ENCODE data around the gene INO80. TPM values are rescaled to one million over a fixed set of nuclear protein-coding genes. Genes with fewer than 3 reads are reported as not detected.

Gene INO80
- total RNA-seq, 2 donors from 2014 or later: 27.2 to 64.4 TPM

DNA sequence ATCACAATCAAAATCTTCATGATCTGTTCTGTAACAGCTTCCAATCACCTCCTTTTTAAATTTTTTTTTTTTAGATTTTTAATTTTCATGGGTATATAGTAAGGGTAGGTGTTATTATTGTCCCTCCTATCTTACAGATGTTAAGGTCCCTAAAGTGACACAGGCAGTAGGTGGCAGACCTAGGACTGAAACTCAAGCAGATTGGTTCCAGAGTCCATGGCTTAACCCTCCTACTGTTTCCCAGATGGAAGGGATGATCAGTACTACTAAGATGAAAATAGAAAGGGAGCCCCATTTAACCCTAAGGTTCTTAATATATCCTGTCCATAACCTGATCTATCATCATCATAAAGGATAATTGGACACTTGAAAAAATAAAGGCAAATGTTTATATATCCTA lies 105.7 kb downstream of the INO80 start:
- H3K27ac ChIP-seq: no peak overlapping the region
- H3K27me3 ChIP-seq (replicated peaks; ENCODE audit: insufficient read depth): no peaks in the 10 kb centered on the region
- H3K4me1 ChIP-seq (ENCODE audit: control insufficient read depth in 1 of 2, low read depth in 2 of 2): peaks cover 6 to 31% of the 10 kb centered on the region in 2 donors
- no peak for DNase-seq (ENCODE audit: low spot score)
- TF ChIP-seq, protein P1, sequence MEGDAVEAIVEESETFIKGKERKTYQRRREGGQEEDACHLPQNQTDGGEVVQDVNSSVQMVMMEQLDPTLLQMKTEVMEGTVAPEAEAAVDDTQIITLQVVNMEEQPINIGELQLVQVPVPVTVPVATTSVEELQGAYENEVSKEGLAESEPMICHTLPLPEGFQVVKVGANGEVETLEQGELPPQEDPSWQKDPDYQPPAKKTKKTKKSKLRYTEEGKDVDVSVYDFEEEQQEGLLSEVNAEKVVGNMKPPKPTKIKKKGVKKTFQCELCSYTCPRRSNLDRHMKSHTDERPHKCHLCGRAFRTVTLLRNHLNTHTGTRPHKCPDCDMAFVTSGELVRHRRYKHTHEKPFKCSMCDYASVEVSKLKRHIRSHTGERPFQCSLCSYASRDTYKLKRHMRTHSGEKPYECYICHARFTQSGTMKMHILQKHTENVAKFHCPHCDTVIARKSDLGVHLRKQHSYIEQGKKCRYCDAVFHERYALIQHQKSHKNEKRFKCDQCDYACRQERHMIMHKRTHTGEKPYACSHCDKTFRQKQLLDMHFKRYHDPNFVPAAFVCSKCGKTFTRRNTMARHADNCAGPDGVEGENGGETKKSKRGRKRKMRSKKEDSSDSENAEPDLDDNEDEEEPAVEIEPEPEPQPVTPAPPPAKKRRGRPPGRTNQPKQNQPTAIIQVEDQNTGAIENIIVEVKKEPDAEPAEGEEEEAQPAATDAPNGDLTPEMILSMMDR (IDR thresholded peaks at IDR 0.05): no peak
- no peak overlapping the region for H3K4me3 ChIP-seq
- no peak for ATAC-seq (ENCODE audit: insufficient number of reproducible peaks, low FRiP score, low read depth)
- H3K9me3 ChIP-seq: no peaks in the 10 kb centered on the region
- H3K36me3 ChIP-seq: no peaks in the 10 kb centered on the region

DNA sequence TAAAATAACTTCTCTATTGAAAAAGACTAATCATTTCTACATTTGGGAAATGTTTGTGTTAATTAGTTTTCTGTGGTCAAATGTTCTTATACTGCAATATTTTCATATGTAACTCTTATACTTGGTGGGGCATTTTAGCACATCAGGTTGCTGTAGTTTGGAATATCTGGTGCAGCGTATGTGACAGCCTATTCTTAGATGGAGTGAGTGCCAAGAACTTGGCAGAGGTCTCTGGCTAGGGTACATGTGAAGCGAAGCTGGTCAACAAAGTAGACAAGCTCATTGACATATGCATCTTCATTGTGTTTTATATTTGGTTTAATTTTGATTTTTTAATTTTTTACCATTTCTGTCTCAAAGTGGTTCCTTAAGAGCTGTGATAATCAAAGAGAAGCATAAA lies 109.6 kb downstream of the INO80 start:
- Histone ChIP-seq H3K9me3 (no peaks in the 10 kb centered on the region), H3K27me3 (replicated peaks; ENCODE audit: insufficient read depth) (no peaks in the 10 kb centered on the region), H3K27ac (peak overlapping the region in 1 of 2 donors; percentile 1), H3K4me1 (ENCODE audit: control insufficient read depth in 1 of 2, low read depth in 2 of 2) (peaks cover 10 to 34% of the 10 kb centered on the region in 2 donors), H3K36me3 (peaks cover 8% of the 10 kb centered on the region), H3K4me3 (no peak overlapping the region)
- TF ChIP-seq, protein P1 (IDR thresholded peaks at IDR 0.05): no peak
- no peak for DNase-seq (ENCODE audit: low spot score)
- ATAC-seq (ENCODE audit: insufficient number of reproducible peaks, low FRiP score, low read depth): no peak

DNA sequence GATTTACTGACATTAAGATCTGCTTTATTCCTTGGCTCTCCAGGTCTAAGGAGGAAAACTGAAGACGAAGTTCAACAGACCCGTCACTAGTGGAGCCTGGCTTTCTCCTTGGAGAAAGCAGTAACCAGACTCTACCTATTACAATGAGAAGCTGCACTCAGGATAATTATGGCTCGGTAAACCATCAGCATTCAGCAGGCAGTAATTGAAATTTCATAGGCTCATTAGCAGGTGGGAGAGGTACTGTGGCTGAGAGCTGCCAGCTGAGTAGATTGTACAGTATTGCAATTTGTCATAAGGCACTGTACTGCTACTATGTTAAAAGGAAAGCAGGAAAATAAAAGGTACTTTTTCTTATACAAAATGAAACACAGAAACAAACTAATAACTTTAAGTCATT lies 111.6 kb downstream of the INO80 start:
- H3K36me3 ChIP-seq: peaks cover 8% of the 10 kb centered on the region
- no peaks in the 10 kb centered on the region for H3K9me3 ChIP-seq
- H3K4me3 ChIP-seq: no peak overlapping the region

DNA sequence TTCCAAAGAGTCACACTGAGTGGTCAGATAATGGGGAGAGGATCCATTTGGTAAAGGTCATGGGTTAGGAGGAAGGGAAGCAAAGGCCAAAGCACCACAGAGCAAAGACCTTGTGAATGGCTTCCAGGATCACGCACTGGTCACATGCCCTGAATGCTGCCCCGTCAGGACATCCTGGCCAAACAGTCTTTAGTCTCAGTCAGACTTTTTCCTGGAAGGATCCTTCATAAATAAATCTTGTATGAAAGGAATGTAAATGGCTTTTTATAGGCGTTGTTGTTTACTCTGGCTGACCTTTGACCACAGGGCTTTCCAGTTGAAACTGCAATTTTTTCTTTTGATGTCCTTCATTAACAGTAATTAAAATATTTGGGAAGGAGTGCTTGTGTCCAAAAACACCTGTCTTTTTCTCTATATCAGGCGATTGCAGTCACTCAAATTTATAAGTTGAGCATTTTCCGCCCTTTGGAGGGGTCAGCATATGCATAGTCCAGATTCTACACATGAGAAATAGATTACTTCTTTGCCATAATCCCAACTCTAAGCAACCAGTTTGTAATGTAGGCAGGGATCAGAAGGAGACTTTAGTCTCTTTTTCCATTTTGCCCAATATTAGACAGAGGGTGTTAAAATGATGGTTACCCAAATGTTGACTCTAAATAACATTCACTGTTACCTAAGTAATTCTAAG lies 114.4 kb downstream of the INO80 start:
- Histone ChIP-seq H3K9me3 (no peaks in the 10 kb centered on the region), H3K27ac (peak overlapping the region in 1 of 2 donors; percentile 40), H3K36me3 (peaks cover 9% of the 10 kb centered on the region), H3K27me3 (replicated peaks; ENCODE audit: insufficient read depth) (no peaks in the 10 kb centered on the region), H3K4me1 (ENCODE audit: control insufficient read depth in 1 of 2, low read depth in 2 of 2) (peaks cover 14 to 27% of the 10 kb centered on the region in 2 donors), H3K4me3 (no peak overlapping the region)
- no peak for ATAC-seq (ENCODE audit: insufficient number of reproducible peaks, low FRiP score, low read depth)
- DNase-seq (ENCODE audit: low spot score): no peak
- TF ChIP-seq, protein P1 (IDR thresholded peaks at IDR 0.05): no peak

More for the DNA sequence above, 111.6 kb downstream of the INO80 start:
- ATAC-seq (ENCODE audit: insufficient number of reproducible peaks, low FRiP score, low read depth) (no peak), DNase-seq (ENCODE audit: low spot score) (no peak)
- TF ChIP-seq, protein P1 (IDR thresholded peaks at IDR 0.05): no peak
- Histone ChIP-seq H3K27me3 (replicated peaks; ENCODE audit: insufficient read depth) (no peaks in the 10 kb centered on the region), H3K4me1 (ENCODE audit: control insufficient read depth in 1 of 2, low read depth in 2 of 2) (peaks cover 14 to 31% of the 10 kb centered on the region in 2 donors), H3K27ac (no peak overlapping the region)

DNA sequence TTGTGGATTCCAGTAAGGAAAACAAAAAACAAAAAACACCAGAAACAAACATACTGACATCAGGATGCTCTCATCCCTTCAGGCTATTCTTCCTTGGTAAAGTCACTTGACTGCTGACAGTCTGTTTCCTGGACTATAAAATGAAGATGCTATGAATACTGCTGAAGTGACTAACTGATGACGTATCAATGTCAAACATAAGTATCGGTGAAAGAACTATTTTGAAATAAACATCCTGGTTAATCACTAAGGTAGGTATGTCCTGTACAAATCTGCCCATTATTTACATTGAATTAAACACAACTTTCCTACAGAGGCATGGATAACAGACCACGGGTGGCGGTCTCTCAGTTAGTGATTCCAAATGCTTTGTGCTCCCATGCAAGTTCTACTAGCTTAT lies 116.9 kb downstream of the INO80 start:
- no peak overlapping the region for H3K27ac ChIP-seq
- H3K4me1 ChIP-seq (ENCODE audit: control insufficient read depth in 1 of 2, low read depth in 2 of 2): peaks cover 9 to 10% of the 10 kb centered on the region in 2 donors
- H3K36me3 ChIP-seq: peaks cover 12% of the 10 kb centered on the region
- TF ChIP-seq, protein P1 (IDR thresholded peaks at IDR 0.05): no peak
- H3K4me3 ChIP-seq: no peak overlapping the region
- DNase-seq (ENCODE audit: low spot score): no peak
- H3K9me3 ChIP-seq: no peaks in the 10 kb centered on the region
- ATAC-seq (ENCODE audit: insufficient number of reproducible peaks, low FRiP score, low read depth): no peak
- no peaks in the 10 kb centered on the region for H3K27me3 ChIP-seq (replicated peaks; ENCODE audit: insufficient read depth)
